GM19455 (cell line): Measurements from ENCODE around the gene EPHX1.
A peak's percentile ranks its signal among the peaks of the same experiment; 100 is the strongest.
"Not testable (repeated sequence)": the region's sequence is repeated elsewhere in the genome, so short reads cannot be mapped to it uniquely, and the experiment has no call there.

ENCODE experiments used
- ATAC-seq: cut with Tn5 transposase; IDR thresholded peaks from one replicate; pipeline ENCODE4 v1.9.1; 2021; ENCODE audit not compliant: unreplicated experiment

EPHX1 gene

GRCh38 chr1:225809842-225810578 lies at the start of gene EPHX1:
Gene EPHX1 (plus strand): TSS chr1:225810124. CDS start chr1:225828730, 18,606 bp downstream.
- peak; percentile 89 for ATAC-seq

DNA sequence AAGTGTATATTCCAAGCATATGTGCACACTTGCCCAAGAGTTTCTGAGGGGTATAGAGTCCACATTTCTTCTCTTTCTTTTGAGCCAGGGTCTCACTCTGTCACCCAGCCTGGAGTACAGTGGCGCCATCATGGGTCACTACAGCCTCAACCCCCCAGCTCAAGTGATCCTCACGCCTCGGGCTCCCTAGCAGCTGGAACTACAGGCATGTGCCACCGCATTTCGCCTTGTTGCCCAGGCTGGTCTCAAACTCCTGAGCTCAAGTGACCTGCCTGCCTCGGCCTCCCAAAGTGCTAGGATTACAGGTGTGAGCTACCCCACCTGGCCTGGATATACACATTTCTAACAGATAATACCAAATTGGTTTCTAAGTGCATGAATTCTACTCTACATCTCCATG lies 49.4 kb upstream of the EPHX1 start:
- no peak for ATAC-seq

GRCh38 chr1:225761395-225761794 lies 48.5 kb upstream of the EPHX1 start:
- ATAC-seq = not testable (repeated sequence)

DNA sequence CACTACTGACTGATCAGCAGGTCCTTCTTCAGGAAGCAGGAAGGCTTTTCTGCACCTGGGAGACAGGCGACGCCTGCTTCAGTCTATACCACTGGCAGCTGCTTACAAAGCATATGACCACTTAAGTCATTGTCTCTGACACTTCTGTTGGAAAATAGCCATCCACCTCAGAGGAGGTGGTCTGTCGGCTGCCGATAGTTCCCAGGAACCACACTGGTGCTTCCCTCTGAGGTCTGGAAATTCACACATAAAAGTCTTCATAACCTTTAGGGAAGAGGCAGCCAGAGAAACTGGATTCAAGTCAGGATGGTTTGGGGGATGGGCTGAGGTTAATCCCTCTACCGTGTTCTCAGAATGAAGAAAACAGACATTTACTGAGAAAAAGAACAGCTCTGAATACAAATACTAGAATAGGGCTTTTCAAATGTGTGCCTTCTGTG lies 47.9 kb upstream of the EPHX1 start:
- ATAC-seq = no peak

DNA sequence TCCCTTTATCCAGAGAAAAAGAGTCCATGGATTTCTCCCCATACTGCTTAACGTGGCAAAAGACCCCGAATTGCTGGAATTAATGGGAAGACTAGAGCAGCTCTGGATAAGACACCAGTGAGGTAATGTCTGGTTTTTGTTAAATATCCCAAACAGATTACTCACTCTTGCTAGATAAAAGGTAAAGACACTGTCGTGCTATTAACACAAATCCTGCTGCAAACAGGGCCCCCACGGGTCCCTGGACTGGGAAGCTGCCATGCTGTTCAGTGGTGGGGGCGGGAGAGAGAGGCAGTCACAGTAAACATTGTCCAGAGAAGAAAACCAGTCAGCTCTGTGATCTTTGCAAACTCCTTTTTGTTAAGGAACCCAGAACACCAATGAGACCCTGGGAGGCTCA lies 47.5 kb upstream of the EPHX1 start:
- ATAC-seq = no peak

- no peak for ATAC-seq
These were observed 46.0 kb upstream of the EPHX1 start for GRCh38 chr1:225763716-225764548.

- ATAC-seq = no peak
These were observed 43.8 kb upstream of the EPHX1 start for GRCh38 chr1:225765982-225766674.

- ATAC-seq = no peak
These were observed 42.8 kb upstream of the EPHX1 start for GRCh38 chr1:225766967-225767633.

DNA sequence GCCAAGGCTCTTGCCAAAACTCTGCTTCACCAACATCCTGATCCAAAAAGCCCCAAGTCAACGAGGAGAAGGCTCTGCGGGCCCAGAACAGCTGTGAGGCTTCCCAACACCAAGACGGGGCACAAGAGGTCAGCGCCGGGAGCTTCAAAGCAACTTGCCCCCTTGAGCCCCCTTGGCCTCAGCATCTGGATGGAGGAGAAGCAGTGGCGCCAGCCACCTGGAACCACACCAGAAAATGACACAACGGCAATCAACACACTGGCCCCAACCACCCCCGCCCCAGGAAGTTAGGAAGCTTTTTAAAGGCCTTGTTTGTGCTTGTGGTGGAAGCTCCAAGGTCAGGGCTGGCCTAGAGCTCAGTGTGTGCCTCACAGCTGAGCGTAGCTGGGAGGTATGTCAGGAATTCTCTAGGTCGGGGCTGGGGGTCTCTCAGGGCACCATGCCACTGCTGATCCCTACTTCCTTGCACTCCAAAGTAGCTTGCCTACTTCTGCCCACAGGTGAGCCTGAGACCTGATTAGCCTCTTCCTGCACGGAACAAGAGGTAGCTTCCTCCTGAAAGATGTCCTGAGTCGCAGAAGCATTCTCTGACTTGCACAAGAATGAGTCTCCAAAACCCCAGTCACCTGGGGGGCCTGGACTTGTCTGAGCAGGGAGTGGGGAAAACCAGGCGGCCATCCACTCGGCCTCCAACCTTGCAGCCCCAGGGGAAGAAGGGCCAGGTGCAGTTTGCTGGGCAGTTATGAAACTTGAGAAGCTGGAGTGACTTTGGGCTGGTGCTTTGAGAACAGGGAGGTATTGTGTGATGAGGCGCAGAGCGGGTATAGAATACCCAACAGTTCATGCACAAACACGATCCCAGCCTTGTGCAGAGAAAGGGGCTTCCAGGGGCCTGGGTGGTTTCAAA lies 42.0 kb upstream of the EPHX1 start:
- ATAC-seq = no peak

DNA sequence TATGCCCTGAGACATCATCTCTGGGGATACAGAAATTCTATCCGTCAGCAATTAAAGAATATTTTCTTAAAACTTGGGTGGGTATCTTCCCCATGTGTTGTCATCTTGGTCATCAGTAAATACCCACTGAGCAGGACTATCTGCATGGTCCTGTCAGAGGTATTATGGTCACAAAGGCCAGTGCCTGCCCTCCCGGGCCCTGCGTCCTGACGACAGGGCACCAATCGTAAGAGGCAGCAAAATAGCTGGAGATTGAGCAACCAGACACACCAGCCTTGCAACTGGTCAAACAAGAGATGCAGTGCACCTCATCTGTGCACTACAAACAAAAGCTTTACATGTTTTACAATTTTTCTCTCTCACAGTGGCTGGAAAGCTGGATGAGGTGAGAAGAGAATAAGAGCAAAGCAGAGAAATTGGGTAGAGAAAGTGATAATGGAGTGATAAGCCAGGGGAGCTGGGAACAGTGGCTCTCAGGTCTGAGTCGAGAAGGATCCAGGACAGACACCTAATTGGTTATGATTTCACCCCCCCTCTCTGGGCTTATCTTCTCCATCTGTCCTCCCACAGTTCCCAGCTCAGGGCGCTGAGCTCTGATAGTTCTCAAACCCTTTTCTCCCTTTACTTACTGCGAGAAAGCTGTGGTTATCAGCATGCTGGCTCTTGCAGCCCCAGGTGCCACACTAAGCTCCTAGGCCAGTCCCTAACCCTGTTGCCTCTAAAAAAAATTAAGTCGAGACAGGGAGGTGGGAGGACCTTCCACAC lies 41.1 kb upstream of the EPHX1 start:
- ATAC-seq = no peak

DNA sequence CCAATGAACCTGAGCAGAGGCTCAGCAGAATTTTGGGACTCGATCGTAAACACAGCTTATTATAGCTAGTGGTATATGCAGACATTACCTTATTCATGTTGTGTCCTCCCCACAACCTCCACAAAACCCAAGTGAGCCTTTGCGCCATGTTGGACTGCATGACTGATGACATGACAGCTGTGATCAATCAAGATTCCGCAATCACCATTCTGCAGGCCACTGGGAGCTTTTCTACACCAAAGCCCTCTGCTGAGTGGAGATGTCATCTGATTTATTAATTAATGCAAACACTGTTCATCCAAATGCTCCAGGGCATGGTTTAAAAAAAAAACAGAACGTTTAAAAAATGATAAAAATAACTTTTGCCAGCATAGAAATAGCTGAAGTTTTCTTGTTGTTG lies 40.2 kb upstream of the EPHX1 start:
- ATAC-seq = no peak

DNA sequence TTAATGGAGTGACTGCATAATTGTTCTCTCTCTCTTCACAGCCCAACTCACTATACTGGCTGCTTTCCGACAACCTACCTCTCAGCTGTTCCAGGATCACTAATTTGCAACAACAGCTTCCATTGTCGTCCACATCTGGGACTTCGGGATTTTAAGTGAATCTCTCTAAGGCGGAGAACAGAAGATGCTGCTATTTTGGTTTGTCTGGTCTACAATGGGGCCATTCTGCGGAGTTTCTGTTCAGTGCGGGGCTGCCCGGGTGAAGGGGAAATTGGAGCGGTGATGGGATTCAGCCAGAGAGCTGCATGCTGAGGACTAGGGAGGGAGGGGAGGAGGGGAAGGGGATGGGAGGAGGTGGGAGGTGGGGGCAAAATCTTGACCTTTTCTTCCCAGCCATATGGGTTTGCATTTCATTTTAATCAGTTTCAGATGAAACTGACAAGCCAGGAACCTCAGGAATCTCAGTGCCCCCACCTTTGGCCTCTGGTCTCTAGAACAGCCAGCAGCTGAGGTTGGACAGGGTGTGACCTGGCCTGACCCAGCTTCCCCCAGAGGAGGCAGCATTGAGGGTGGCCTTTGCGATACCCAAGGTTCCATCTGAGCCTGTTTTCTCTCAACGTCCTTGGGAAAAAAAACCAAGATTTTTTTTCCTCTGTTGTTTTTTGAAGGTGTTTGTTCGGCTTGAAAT lies 39.2 kb upstream of the EPHX1 start:
- ATAC-seq = no peak

GRCh38 chr1:225771661-225772322 lies 38.1 kb upstream of the EPHX1 start:
- ATAC-seq = no peak

DNA sequence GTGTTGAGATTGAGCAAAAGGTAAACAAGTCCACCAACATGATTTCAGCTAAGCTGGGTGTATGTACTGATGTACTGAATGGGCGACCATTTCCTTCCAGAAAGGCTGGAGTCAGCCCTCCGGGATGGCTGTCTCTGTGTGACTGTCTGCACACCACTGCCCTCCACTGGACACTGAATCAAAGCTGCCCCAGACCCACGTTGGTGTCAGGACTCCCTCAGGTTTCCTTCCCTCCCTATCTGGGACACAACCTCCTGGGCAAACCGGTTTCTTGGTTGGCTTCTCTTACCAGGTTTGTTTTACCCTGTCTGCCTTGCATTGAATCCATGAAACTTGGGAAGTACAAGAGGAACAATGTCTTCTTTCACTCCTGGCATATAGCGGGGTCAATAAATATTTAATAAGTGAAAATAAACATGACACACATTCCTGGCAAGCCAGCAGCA lies 37.6 kb upstream of the EPHX1 start:
- ATAC-seq = no peak

DNA sequence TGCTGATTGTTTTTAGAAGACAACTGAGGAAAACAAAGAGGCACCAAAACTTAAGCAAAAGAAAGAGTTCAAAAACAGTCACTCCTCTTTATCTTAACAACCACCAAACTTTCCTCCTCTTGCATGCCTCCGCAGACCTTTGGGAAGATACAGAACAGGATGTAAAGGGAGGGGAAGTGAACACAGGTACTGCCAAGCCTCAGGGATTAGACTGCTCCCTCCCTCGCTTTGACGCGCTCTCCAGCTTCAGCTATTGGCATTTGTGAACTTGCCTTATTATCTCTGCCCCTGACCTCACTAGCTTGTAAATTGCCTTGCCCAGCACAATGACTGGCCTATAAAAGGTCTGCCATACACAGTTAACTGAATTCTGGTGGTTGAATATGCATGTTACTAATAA lies 37.1 kb upstream of the EPHX1 start:
- no peak for ATAC-seq

DNA sequence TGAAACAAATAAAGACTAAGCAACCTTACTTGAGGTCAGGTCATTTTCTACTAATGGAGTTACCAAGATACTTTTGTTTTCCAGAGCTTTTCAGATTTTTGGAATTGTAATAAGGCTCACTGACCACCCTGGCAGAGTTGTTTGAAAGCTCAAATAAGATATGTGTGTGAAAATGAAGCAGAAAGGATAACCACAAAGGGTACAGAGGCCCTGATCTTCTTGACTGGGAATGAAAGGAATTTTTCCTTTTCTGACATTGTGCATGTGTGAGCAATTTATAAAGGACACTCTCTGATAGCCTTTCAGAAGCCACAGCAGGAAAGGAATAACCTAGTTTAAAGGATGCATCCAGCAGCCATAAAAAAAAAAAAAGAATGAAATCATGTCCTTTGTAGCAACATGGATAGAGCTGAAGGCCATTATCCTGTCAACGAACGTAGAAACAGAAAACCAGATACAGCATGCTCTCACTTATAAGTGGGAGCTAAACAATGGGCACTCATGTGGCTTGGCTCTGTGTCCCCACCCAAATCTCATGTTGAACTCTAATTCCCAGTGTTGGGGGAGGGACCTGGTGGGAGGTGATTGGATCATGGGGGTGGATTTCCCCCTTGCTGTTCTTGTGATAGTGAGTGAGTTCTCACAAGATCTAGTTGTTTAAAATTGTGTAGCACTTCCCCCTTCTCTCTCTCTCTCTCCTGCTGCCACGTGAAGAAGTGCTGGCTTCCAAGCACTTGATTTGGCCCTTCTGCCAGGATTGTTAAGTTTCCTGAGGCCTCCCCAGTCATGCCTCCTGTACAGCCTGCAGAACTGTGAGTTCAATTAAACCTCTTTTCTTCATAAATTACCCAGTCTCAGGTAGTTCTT lies 35.4 kb upstream of the EPHX1 start:
- ATAC-seq = no peak

DNA sequence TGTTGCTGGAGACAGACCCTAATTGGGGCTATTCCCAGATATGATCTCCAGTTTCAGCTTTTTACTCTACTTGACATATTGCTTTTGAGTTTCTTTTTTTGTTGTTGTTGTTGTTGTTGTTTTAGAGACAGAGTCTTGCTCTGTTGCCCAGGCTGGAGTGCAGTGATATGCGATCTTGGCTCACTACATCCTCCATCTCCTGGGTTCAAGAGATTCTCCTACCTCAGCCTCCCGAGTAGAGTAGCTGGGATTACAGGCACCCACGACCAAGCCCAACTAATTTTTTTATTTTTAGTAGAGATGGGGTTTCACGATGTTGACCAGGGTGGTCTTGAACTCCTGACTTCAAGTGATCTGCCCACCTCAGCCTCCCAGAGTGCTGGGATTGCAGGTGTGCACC lies 33.6 kb upstream of the EPHX1 start:
- ATAC-seq = no peak
